Stimulated activated naive CD4-positive, alpha-beta T cell (primary cell): ENCODE results near the gene RBM46.
"Not testable (repeated sequence)": the region's sequence is repeated elsewhere in the genome, so short reads cannot be mapped to it uniquely, and the experiment has no call there.

Source experiments
- DNase-seq, 6 experiments: peaks; one replicate each; lab custom pipeline; 2025; lab: John Stamatoyannopoulos, UW

Gene RBM46

DNA sequence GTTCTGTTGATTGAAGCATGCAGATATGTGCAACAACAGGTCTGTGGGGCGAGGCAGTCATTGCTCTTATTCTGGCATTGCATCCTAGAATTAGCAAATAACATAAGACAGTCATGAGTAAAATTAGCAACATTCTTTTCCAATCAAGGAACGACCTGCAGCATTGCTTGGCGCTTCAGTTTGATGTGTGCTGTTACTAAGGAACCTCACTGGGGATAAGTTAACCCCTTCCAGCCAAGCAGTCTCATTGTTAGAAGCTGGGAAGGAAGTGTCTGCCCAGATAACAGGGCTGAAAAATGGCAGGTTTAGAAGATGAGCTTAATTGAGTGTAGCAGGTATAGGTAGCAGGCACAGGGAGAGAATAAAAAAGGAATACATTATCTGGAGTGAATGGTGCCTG lies 55.4 kb downstream of the RBM46 start:
- no peak for DNase-seq

DNA sequence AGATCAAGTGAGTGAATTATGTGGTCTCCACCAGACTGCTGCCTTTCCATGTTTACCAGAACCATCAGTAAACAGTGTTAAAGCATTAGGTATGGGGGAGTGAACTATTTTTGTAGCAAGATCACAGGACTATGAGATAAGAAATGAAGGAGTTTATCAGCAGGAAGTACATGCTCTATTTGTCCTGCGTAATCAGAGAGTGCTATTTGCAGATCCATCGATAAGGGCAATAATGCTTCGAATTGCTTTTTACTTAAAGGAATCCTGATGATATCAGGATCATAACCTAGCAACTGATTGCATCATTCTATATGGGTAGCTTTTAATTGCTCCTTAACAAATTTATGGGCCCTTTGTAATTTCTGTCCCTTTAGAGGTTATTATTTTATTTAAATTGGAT lies 57.1 kb downstream of the RBM46 start:
- DNase-seq = no peak

DNA sequence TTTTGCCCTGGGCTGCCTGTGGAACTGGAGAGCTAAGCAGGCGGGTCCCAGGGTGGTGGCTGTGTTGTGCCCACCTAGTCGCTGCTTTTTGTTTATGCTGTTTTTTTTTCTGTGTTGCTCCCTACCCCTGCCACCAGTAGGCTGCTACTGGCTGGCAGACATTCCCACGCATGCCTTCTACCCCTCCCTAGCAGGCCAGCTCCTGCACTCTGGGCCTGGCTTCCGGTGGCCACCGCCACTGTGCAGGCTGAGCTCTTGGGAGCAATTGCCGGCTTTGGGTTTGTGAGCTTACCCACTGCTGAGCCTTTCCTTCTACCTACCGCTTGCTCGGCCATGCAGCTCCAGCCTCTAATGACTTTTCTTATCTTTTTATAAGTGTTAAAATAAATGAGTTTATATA lies 57.6 kb downstream of the RBM46 start:
- no peak for DNase-seq

DNA sequence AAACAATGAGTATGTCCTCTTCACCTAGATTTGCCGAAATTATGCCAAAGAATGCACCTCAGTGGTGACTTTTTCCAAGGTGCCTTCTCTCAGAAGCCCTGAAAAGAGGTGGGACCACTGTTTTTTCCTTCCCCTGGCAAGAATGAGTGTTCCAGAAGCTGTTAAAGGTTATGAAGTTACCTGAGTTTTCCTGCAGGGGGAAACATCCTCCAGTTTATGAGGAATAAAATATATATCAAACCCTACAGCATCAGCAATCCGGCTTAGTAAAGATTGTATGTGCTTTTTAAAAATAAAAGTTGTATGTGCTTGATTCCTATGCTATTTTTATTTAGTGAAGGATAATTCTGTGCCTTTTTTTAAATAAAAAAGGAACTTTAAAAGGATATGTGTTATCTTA lies 73.3 kb downstream of the RBM46 start:
- DNase-seq = no peak

DNA sequence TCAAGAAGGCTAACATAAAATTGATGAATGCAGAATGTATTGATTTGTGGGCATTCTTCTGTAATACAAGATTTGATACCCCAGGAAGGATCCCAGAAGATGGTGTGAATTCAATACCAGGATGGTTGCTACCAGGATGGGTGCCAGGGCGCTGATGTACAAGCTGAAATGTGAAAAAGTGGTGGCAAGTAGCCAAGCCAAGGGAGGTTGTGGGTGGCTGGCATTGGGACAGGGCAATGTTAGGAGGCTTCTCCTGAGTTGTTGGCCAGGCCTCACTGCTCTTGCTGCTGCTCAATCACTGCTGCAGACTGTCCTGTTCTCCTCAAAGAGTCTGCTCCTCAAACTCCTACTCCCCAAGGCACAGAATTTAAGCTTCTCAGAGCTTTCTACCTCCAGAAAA lies 77.1 kb downstream of the RBM46 start:
- no peak for DNase-seq

DNA sequence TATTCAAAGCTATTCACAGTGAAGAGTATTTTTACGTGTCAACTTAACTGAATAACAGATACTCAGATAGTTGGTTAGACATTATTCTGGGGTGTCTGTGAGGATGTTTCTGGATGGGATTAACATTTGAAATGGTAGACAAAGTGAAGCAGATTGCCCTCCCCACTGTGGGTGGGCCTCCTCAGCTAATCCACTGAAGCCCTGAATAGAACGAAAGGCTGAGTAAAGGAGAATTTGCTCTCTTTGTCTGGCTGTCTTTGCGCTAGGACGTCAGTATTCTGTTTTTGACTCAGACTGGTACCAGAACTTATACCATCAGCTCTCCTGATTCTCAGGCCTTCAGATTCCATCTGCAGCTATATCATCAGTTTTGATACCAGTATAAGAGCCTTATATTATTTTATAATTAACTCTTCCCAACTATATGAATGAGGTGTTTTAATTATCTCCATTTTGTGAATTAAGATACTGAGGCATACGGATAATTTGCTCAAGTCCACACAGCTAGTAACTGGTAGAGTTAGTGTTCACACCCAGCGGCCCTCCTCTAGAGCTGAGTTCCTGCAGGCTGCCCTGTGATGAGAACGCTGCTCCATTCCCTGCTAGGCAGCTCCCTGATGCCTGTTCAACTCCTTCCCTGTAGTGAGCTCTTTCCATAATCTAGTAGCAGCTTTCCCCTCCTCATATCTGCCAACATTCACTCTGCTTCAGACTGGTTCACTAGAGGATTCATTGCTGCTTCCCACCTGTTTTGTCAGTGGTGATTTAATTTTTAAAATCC lies 87.5 kb downstream of the RBM46 start:
- no peak for DNase-seq

DNA sequence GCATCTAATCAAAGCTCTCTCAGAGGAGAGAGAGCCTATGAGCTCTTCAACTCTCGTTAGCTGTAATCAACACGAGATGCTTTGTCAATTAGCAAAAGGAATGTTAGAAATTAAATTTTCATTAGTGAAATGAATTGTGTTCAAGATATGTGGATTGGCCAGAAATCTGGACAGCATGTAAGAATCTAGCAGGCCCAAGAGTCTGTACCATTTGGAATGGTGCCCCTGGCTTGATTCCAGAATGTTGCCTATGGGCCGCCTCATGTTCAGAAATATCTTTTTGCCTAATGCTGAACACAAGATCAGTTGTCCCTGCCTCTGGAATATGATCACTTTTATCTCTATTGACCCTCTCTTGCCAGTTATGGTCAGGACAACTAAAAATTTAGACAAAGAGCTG lies 88.2 kb downstream of the RBM46 start:
- DNase-seq = no peak

DNA sequence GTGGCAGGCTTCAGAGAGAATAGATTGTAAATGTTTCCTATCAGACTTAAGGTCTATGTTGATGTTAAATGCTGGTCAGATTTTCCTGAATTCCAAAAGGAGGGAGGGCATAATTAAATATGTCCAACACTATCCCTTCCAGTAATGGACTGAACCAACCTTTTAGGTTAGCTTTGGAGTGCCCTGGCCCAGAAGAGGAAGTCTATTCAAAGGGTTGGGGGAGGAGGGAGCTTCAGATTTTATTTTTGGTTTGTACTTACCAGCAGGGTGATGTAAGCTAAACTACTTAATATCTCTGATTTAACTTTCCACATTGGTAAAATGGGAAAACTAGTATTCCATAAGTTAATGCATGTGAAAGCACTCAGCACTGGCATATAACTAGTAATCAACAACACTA lies 91.1 kb downstream of the RBM46 start:
- DNase-seq = no peak

DNA sequence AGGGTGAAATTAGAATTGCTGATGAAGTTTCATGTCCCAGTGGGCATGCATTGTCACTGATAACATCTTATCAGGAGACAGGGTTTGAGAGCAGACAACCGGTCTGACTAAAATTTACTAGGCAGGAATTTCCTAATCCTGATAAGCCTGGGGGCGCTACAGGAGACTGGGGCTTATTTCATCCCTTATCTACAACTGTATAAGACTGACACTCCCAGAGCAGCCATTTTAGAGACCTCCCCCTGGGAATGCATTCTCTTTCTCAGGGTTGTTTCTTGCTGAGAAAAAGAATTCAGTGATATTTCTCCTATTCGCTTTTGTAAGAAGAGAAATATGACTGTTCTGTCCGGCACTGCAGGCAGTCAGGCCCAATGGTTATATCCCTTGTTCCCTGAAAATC lies 93.0 kb downstream of the RBM46 start:
- not testable (repeated sequence) for DNase-seq

DNA sequence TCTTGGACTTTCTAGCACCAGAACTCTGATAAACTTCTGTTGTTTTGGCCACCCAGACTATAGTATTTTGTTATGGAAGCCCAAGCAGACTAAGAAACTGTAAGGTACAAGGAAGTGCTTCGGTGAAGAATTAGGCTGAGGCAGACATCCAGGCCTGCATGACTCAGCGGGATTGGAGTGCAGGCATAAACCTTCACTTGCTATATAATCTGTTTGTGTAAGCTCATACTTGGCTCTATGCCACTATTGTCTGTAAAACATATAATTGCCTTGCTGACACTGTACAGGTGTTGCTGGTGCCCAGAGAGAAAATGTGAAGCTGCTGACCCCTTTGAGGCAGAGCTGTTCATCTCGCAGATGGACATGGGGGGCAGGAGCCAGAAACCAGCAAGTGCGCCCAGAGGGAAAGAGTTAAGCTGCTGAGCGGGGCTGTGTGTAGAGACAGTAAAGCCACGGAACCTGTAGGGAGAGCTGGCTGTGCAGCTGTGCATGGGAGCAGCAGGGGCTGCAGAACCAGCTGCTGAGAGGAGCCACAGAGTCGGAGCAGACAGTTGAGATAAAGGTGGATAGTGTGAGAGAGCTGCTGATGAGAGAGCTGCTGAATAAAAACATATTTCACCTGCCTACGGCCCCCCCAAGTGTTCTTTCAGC lies 96.2 kb downstream of the RBM46 start:
- DNase-seq = no peak
